ENCODE data around the gene GNB1.

- TF ChIP-seq GATA2 (IDR thresholded peaks at IDR 0.05; ENCODE audit: low read depth, low read length) (no peak), GATA3 (IDR thresholded peaks at IDR 0.05; ENCODE audit: low read depth, low read length) (no peak)
These were observed 19.2 kb upstream of the GNB1 start for GRCh38 chr1:1910033-1910465.
